ENCODE data around the gene TRAF1.

TRAF1 gene

GRCh38 chr9:120904061-120904977 lies 22.3 kb downstream of the TRAF1 start:
- no peak for DNase-seq

GRCh38 chr9:120902569-120903535 lies 23.7 kb downstream of the TRAF1 start:
- no peak for DNase-seq

- DNase-seq, result no peak
These were observed 24.6 kb downstream of the TRAF1 start for GRCh38 chr9:120901755-120902568.

GRCh38 chr9:120900824-120901223 lies 25.8 kb downstream of the TRAF1 start:
- DNase-seq, result no peak

GRCh38 chr9:120899490-120900068 lies 27.0 kb downstream of the TRAF1 start:
- DNase-seq, result no peak

GRCh38 chr9:120898396-120898795 lies 28.2 kb downstream of the TRAF1 start:
- no peak for DNase-seq

- no peak for DNase-seq
These were observed 30.6 kb downstream of the TRAF1 start for GRCh38 chr9:120895951-120896350.

- no peak for DNase-seq
These were observed 32.1 kb downstream of the TRAF1 start for GRCh38 chr9:120894321-120895148.

GRCh38 chr9:120893611-120894307 lies 32.8 kb downstream of the TRAF1 start:
- no peak for DNase-seq

GRCh38 chr9:120892748-120893610 lies 33.6 kb downstream of the TRAF1 start:
- no peak for DNase-seq

GRCh38 chr9:120891884-120892747 lies 34.5 kb downstream of the TRAF1 start:
- no peak for DNase-seq

GRCh38 chr9:120891245-120891883 lies 35.2 kb downstream of the TRAF1 start:
- DNase-seq, result no peak

GRCh38 chr9:120890320-120891244 lies 36.0 kb downstream of the TRAF1 start:
- DNase-seq, result no peak

GRCh38 chr9:120889606-120890271 lies 36.9 kb downstream of the TRAF1 start:
- no peak for DNase-seq

- no peak for DNase-seq
These were observed 38.0 kb downstream of the TRAF1 start for GRCh38 chr9:120888626-120889025.

GRCh38 chr9:120886490-120886967 lies 40.1 kb downstream of the TRAF1 start:
- no peak for DNase-seq
